EH (cell line): ENCODE measurements around the gene MCM8.

Source experiments
- DNase-seq: peaks from one replicate; pipeline ENCODE4 v3.0.0-alpha.2; 2015; ENCODE audit warnings: low read depth

MCM8 gene

DNA sequence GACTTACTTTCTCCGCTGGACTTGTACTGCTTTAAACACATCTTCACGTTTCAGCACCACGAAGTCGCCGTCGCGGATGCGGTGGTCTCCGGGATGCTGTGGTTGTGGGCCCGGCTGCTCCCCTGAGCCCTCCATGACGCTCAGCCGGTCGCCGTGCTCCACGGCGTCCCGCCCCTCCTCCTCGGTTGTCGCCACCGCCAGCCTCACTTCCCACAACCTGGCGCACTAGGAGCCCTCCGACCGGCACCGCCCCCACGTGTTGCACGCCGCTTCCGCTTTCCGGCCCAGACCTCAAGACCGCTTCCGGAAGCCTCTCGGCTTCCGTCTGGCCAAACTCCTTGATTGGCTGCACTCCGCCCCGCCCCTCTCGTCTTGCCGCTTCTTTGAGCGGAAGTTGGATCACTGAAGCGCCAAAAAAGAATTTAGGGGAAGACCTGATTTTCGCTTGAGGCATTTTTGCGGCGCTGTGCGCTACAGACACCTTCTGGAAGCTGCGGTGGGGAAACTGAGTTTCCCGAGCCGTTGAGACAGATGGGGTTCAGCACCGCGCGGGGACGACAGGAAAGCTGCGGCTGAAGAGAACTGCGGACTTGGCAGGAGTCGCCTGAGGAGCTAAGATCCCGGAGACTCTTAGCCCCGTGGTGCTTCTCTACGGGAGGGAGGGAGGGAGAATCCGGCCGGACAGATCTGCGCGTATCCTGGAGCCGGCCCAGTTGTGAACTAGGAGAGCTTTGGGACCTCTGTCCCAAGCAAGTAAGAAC, at the start of gene MCM8, which contains the start of gene TRMT6:
Gene MCM8 (plus strand): TSS at position 382 of the 761 bp plus-strand sequence. CDS start 1,364 bp downstream, outside the sequence.
Gene TRMT6 (minus strand): TSS at position 263 of the 761 bp plus-strand sequence. CDS start 128 bp downstream, at position 135.
- peak; percentile 96 for DNase-seq

DNA sequence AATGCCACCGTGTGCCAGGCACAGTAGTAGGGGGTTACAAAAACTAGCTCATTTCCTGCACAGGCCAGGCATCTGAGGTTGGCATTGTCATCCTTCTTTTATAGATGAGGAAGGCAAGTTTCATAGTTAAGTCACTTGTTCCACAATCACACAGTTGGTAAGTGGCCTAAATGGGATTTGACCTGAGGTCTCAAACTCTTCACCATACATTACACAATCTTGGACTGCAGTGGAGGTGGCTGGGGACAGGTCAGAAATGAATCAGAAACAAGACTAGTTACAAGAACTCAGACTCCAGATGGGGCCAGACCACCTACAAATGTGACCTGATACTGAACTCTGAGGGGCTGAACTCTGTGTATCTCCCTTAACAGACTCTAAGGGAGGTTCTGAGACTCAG, 49.5 kb upstream of the MCM8 start:
- DNase-seq, result no peak

DNA sequence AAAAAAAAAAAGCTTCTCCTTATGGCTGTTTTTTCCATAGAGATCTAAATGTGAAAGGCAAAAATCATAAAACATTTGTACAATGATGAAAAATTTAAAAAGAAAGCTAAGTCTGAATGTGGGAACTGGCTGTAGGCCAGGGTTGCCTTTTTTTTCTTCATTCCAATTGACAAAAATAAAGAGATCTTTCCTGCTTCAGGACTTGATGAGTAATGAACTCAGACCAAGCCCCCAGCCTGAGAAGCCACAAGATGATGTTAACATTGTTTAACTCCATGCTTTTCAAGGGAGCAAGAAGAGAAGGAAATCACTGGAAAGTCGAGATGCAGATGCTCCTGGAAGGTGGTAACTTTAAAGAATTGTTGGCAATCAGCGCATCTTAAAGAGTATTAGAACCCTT, 41.5 kb upstream of the MCM8 start:
- DNase-seq, result peak; percentile 2

DNA sequence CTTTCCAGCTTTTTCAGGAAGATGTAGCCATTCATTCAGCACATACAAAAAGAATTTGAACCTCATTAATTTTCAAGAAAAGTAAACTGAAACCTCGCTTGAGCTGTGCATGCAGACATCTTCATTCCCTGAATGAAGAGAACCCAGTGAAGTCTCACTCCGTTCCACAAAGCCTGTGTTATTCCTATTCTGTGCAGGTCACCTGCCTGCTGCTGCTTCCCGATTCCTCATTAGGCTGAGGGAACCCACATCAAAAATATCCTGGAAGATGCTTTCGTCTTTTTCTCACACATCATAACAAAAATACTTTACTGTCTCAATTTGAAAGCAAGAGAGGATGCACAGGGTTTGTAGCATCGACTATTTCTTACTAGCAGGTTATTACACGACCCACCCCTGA, 40.3 kb upstream of the MCM8 start:
- no peak for DNase-seq

DNA sequence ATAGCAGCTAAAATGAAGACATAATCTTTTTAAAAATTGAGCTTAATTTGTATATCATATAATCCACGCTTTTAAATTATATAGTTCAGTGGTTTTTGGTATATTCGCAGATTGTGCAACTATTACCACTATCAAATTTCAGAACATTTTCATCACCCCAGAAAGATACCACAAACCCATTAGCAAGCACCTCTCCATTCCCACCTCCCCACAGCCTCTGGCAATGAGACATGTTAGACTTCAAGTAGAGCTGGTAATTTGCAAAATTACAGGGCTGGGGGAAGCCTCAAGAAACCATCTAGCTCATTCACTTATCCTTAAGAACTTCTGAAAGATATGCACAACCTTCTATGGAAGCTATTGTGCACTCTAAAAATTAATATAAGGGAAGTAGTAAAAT, 37.3 kb upstream of the MCM8 start:
- DNase-seq, result no peak

DNA sequence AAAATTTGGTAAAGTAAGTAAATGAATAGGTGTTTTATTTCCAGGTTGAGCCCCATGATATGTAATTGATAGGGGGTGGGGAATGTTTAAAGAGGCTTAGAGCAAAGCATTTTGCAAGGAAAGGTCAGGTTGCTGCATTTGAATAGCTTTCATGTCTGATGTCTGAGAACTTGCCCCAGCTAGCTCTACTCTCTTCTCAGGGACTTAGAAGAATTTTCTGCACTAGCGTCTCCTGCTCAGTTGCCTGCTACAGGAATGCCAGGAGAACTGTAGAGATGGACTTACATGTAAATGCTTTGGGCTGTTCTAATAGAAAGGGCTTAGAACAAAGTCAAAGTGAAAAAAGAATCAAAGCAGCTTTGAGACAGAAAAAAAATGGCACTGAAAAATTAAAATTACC, 35.6 kb upstream of the MCM8 start:
- no peak for DNase-seq

DNA sequence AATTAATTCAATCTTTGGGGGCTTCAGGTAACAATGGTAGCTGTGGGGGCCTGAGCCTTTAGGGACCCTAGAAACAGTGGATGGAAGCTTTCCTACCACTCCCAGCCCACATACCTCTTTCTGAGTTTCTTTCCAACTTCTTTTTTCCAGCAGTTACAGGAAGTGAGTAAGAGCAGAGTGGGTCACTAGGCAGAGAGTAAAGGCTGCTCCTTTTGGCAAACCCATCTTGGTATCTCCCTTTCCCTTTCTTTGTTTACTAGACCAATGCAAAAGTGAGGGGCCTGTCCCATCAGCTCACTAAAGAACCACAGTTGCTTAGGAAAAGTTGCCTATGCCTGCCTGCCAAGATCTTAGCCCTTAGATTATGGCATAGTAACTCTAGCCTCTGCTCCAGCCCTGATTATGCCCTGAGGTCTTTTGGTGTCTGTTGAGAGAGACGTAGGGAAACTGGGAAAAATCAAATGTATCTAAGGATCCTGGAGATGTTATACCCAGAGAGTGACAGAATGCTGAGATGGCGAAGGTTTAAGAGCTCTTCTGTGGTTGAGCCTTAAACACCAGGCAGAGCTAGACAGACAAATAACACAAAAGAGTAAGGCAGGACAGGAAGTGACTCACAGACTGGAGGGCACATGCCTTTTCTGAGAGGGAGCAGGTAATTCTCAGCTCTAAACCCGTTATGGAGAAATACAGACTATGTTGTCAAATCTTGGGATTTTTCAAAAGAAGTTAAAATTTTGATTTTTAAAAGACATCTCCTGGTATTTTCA, 31.4 kb upstream of the MCM8 start:
- peak; percentile 43 for DNase-seq

DNA sequence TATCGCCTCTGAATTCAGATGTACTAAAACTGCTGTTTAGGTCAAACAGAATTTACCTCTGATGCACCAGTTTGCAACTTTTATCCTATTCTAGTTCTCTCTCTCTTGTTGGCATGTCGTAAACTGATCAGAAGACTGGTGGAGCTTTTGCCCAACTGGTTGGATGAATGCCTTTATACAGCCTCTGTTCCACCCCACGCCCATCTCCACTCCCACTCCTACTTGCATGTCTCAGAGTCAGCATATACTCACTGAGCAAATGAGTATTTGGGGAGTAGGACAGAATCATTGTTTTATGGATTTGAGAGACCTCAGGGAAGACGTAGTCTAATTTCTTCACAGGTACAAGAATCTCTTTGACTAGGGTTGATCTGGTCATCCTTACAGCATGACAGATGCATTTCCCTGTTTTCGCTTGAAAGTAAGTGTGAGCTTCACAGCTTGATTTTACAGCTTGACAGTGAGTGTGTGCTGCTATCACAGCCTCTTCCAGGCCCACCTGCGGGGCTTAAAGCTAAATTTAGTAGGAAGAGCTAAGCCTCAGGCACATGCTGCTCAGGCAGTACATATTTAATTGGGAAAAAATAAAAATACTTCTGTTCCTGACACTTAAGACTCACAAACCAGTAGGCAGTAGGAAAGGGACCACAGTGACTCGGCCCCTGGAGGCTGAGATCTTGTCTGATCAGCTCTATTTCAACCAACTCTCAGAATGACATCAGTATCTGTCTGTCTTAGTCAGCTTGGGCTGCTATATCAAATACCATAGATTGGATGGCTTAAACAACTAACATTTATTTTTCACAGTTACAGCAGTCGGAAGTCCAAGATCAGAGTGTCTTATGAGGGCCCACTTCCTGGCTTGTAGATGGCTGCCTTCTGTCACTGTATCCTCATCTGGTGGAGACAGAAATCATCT, 30.6 kb upstream of the MCM8 start:
- no peak for DNase-seq

DNA sequence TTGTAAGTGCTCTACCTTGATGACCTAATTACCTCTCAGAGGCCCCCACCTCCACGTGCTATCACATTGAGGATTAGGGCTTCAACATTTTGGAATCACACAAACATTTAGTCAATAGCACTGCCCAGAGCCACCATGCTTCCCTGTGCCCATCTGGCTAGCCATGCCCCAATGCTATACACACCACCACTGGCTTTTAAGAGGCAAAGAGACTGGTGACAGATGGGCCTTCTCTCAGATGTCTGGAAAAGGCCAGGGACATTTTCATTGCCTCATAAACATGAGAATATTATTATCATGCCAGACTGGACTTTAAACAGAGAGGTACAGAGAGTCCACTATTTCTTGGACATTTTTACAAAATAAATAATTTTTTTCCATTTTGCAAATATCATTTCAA, 29.9 kb upstream of the MCM8 start:
- no peak for DNase-seq

DNA sequence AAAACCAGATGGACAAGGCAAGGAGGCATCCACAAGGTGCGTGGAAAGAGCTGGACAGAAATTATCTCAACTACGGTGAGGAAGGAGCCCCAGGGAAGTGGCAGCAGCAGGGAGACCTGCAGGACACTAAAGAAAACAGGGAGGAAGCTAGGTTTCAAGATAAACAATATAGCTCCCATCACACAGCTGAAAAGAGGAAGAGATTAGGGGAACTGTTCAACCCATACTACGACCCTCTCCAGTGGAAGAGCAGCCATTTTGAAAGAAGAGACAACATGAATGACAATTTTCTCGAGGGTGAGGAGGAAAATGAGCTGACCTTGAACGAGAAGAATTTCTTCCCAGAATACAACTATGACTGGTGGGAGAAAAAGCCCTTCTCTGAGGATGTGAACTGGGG, 27.0 kb upstream of the MCM8 start:
- DNase-seq, result no peak

DNA sequence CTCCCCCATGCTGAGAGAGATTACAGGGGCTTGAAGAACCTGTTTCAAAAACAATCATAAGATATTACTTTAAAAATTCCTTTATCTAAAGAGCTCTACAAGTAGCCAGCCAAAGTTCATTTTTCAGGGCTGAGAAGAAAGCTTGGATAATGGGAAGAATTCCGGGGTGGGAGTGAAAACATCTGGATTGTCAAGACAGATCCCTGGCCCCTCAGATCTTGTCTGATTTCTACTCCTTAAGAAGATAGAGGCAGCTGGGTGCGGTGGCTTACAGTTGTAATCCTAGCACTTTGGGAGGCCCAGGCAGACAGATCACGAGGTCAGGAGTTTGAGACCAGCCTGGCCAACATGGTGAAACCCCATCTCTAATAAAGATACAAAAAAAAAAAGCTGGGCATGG, 24.9 kb upstream of the MCM8 start:
- no peak for DNase-seq

DNA sequence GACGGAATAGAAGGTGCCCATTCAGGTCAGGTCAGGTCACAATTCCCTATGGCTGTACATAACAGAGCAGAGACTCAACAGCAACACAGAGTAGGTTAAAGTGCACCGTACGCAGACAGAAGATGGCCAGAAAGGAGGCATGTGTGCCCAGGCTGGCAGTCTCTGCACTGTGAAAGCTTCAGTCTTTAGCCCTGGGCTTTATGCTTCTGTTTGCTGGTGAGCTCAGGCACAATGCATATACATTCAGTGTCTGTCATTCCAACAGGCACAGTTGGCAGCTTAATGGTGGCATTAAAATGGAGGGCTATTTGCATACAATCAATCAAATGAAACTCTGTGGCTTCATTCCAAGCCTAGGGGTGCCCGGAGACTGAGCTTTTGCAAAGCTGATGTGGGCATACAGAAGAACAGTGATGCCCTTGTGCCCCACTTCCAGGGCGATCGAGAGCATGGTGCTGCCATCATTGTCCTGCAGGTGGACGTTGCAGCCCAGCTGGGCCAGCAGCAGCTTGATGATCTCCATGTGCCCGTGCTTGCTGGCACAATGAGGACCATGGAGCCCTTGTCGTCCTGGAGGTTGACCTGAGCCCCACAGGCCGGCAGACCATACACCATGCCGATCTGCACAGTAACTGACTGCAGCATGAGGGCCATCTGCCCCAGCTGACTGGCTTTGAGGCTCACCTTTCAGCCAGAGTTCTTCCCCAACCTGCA, 22.5 kb upstream of the MCM8 start:
- DNase-seq, result no peak

DNA sequence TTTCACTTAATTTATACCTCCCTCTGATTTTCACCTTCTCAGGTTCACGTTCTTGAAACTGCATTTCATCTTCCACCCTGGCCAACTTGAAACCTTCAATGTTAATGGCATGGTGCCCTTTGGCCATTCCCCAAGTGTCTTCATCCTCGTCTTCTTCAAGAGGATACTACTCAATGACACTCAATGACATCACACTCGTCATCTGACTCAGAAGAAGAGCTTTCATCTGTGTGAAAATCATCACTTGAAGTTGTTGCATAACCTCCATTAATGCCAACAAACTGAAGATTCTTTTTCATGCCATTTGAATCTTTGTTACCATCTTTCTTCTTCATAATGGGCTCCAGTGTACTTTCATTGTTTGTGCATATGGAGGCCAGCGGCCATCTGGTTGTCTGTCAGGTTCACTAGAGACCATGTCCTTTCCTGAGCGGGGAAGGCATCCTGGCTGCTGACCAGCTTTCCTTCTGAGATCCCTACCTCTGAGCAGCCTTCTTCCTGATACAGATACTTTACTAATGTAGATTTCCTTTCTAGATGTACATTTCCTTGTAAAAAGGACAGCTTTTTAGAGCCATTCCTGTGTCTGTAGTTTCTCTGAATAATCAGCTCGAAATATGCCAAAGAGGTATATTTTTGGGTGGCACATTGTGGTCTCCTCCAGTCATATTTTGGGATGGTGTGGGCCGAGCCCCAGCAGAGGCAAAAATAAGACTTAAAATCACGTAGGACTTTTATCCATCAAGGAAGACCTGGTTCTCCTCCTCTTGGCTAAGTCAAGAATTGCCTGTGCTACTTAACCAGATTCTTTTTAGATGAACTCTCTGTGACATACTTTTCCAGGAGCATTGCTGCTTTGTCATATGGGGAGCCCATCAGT, 21.4 kb upstream of the MCM8 start:
- peak; percentile 2 for DNase-seq

DNA sequence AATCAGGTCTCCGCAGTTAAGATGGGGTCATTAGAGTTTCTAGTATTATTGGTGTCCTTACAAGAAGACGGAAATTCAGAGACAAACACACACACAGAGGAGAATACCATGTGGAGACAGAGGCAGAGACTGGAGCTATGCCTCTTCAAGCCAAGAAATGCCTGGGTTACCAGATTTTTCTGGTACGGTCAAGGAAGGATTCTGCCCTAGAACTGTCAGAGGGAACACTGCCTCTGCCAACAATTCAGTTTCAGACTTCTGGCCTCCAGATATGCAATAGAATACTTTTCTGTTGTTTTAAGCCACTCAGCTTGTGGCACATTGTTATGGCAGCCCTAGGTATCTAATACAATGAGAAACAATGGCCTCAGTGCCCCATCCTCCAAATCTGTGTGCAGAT, 19.0 kb upstream of the MCM8 start:
- no peak for DNase-seq

DNA sequence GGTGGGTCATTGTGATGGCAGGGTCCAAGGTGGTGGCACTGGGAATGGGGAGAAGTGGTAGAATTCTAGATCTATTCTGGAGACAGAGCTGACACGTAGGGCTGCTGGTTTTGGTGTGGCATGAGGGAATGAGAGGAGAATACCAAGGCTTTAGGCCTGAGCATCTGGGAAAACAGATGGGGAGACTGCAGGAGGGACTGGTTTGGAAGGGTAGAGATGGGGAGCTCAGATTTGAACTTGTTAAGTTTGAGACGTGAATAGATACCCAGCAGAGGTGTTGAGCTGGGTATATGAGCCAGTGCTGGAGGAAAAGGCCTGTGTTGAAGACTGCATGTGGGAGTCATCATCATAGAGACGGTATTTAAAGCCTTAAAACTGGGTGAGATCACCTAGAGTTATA, 17.7 kb upstream of the MCM8 start:
- no peak for DNase-seq

DNA sequence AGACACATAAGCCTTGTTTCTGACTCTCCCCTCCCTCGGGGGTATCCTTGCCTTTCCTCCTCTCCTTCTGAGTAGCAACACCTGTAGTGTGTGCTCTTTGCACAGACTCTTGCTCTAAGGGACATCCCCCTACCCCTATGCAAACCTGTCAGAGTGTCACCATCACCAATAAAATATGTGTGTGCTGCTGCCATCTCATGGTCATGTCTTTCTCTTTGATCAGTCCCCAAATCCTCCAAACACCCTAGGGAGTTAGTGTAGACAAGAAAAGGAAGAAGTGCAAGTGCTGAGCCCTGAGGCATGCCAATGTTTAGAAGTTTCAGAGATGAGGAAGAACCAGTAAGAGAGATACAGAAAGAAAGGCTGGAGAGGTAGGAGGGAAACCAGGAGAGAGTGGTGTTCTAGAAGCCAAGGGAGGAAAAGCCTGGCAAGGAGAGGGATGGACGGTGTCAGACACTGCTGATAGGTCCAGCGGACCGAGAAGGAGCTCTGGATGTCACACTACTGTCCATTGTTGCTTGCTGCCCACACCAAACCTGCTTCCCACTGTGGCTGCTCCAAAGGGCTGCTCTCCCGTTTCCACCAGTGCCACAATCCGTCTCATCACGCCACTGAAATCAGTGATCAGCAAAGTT, 16.5 kb upstream of the MCM8 start:
- DNase-seq, result peak; percentile 11

DNA sequence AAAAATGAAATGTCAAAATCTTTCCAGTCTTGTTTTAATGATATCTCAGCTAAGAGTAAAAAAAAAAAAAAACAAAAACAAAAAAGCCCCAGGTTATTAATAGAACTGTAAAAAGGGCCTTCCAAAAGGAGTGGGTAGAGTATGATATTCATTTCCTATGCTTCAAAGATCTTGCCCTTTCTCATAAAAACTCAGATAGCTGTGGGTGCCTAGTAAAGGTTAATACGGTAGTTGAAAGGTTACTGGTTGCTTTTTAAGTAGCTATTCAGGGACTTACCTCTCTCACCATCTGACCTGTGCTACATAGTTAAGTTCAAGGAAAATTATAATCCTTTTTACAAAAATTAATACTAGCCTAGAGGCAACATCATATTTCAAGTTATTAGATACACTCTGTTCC, 15.1 kb upstream of the MCM8 start:
- no peak for DNase-seq

DNA sequence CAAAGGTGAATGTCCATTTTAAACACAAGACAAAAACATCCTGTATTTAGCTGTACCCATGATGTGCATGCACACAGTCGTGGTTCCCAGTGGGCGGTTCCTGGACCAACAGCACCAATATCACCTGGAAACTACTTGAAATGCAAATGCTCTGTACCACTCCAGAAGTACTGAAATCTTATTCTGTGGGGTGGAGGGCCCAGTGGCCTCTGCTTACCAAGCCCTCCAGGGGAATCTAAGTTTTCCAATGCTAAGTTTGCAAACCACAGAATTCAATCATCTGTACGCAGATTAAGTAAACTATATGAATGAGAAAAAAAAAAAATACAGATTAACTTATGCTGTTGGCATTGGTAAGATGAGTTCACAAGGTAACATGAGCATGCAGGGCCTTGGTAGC, 14.2 kb upstream of the MCM8 start:
- DNase-seq, result no peak

DNA sequence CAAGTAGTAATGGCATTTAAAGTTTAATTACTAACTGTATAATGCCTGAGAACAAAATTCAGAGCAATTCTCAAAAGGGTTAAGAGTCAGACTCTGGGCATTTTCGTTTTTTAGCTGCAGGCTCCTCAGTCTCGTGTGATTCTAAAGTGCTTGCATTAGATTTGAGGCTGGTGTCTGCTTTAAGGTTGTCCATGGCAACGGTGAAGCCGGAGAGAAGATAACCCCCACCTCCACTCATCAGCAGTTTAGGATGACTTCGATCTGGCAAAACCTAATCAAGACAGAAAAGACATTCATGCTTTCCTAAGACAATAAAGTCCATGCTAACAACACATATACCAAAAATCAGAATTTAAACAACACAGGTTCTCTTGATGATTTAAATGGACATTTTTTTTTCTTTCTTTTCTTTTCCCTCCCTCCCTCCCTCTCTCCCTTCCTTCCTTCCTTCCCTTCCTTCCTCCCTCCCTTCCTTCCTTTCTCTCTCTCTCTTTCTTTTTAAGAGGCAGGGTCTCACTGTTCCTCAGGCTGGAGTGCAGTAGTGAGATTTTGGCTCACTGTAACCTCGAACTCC, 11.9 kb upstream of the MCM8 start:
- DNase-seq, result no peak

DNA sequence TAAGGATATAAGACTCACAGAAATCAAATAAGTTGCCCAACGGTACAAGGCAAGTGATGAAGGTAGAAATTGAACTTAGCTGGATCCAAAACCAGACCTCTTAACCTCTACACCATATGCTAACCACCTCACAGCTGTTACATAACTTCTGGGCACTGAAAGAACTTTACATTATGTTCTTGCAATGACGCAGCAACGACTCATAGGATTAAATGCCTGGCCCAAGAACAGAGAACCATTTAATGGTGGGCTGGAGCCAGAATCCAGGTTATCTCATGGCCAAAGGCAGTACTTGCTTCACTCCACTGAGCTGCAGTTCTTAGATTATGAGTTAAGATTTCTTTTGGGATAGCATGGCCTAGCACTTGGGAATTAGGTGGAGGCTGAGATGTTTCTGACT, 4.5 kb upstream of the MCM8 start:
- DNase-seq, result peak; percentile 50
